Measurements from ENCODE around the gene IL36RN. TPM values are rescaled to one million over a fixed set of nuclear protein-coding genes. Genes with fewer than 3 reads are reported as not detected.

The IL36RN gene
- total RNA-seq, 2 donors from 2014 or later: not detected

GRCh38 chr2:113050921-113051895 lies 7.8 kb upstream of the IL36RN start:
- Histone ChIP-seq H3K36me3 (replicated peaks in 1 of 2; ENCODE audit: insufficient read depth in 1 of 2, low read depth in 2 of 2) (no peaks in the 10 kb centered on the region), H3K9me3 (no peaks in the 10 kb centered on the region), H3K27ac (no peak overlapping the region), H3K4me1 (no peaks in the 10 kb centered on the region), H3K27me3 (no peaks in the 10 kb centered on the region), H3K4me3 (no peak overlapping the region)
- TF ChIP-seq, protein P1, sequence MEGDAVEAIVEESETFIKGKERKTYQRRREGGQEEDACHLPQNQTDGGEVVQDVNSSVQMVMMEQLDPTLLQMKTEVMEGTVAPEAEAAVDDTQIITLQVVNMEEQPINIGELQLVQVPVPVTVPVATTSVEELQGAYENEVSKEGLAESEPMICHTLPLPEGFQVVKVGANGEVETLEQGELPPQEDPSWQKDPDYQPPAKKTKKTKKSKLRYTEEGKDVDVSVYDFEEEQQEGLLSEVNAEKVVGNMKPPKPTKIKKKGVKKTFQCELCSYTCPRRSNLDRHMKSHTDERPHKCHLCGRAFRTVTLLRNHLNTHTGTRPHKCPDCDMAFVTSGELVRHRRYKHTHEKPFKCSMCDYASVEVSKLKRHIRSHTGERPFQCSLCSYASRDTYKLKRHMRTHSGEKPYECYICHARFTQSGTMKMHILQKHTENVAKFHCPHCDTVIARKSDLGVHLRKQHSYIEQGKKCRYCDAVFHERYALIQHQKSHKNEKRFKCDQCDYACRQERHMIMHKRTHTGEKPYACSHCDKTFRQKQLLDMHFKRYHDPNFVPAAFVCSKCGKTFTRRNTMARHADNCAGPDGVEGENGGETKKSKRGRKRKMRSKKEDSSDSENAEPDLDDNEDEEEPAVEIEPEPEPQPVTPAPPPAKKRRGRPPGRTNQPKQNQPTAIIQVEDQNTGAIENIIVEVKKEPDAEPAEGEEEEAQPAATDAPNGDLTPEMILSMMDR (IDR thresholded peaks at IDR 0.05): no peak
- no peak for TF ChIP-seq POLR2A (IDR thresholded peaks at IDR 0.05)
- no peak for ATAC-seq
- no peak for DNase-seq
- intact Hi-C loops (cut with DNase I): no loop called here
- WGBS, 2 donors: 92 to 93% methylated on average over 33 to 35 of the region's 38 CpGs

- DNase-seq (no peak), ATAC-seq (no peak)
- TF ChIP-seq, protein P1 (IDR thresholded peaks at IDR 0.05): no peak
- TF ChIP-seq POLR2A (IDR thresholded peaks at IDR 0.05): no peak
- H3K4me3 ChIP-seq: no peak within 1 kb of the TSS
- no peaks in the 10 kb centered on the region for H3K9me3 ChIP-seq
- intact Hi-C loops (cut with DNase I): no loop called here
- WGBS, 2 donors: 57 to 63% methylated on average over 6 of the region's 6 CpGs
- H3K36me3 ChIP-seq (replicated peaks in 1 of 2; ENCODE audit: insufficient read depth in 1 of 2, low read depth in 2 of 2): no peaks in the 10 kb centered on the region
- no peak within 1 kb of the TSS for H3K27ac ChIP-seq
- H3K4me1 ChIP-seq: no peaks in the 10 kb centered on the region
- no peaks in the 10 kb centered on the region for H3K27me3 ChIP-seq
Observed at GRCh38 chr2:113052396-113052917, 6.5 kb upstream of the IL36RN start, which contains the start of gene IL36B. Gene IL36B, minus strand, starts transcription at chr2:113052867.

DNA sequence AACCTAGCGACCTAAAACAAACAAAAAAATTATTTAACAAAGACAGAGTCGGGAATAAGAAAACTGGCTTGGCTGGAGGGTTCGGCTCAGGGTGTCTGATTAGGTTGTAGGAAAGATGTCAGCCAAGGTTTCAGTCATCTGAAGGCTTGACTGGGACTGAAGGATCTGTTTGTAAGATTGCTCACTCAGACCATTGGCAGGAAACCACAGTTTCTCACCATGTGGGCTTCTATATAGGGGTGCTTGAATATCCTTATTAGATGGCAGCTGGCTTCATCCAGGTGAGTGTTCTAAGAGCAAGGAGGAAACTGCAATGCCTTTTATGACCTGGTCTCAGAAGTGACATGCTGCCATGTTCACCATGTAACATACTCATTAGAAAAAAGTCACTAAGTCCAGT lies 5.3 kb upstream of the IL36RN start:
- ATAC-seq (no peak), DNase-seq (no peak)
- no peak overlapping the region for H3K27ac ChIP-seq
- no peak overlapping the region for H3K4me3 ChIP-seq
- no peaks in the 10 kb centered on the region for H3K4me1 ChIP-seq
- TF ChIP-seq, protein P1 (IDR thresholded peaks at IDR 0.05): no peak
- no peak for TF ChIP-seq POLR2A (IDR thresholded peaks at IDR 0.05)
- H3K36me3 ChIP-seq (replicated peaks in 1 of 2; ENCODE audit: insufficient read depth in 1 of 2, low read depth in 2 of 2): no peaks in the 10 kb centered on the region
- intact Hi-C loops (cut with DNase I): no loop called here
- H3K27me3 ChIP-seq: no peaks in the 10 kb centered on the region
- no peaks in the 10 kb centered on the region for H3K9me3 ChIP-seq
- WGBS, 2 donors: 41 to 52% methylated on average over 3 of the region's 3 CpGs

DNA sequence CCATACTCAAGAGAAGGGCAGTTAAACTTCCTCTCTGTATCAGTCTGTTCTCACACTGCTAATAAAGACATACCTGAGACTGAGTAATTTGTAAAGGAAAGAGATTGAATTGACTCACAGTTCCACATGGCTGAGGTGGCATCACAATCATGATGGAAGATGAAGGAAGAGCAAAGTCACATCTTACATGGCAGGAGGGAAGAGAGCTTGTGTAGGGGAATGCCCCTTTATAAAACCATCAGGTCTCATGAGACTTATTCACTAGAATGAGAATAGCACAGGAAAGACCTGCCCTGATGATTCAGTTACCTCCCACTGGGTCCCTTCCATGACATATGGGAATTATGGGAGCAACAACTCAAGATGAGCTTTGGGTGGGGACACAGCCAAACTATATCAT lies 4.9 kb upstream of the IL36RN start:
- Histone ChIP-seq H3K27ac (no peak overlapping the region), H3K4me1 (no peaks in the 10 kb centered on the region), H3K9me3 (no peaks in the 10 kb centered on the region), H3K27me3 (no peaks in the 10 kb centered on the region), H3K4me3 (no peak overlapping the region), H3K36me3 (replicated peaks in 1 of 2; ENCODE audit: insufficient read depth in 1 of 2, low read depth in 2 of 2) (no peaks in the 10 kb centered on the region)
- no peak for ATAC-seq
- DNase-seq: no peak
- TF ChIP-seq, protein P1 (IDR thresholded peaks at IDR 0.05): no peak
- TF ChIP-seq POLR2A (IDR thresholded peaks at IDR 0.05): no peak
- intact Hi-C loops (cut with DNase I): no loop called here
